BE2C (cell line): ENCODE measurements around the gene GNG4.

Source experiments
- DNase-seq: peaks from one replicate; pipeline ENCODE4 v3.0.0-alpha.2; 2020
- H3K27me3 ChIP-seq: fragments of 250-450 bp; sonication (Bioruptor Pico); 2 replicates; pipeline ENCODE4 v1.5.1; 2020; ENCODE audit warnings: mild to moderate bottlenecking
- H3K36me3 ChIP-seq: fragments of 250-450 bp; sonication (Bioruptor Pico); 2 replicates; pipeline ENCODE4 v1.5.1; 2020; ENCODE audit warnings: mild to moderate bottlenecking
- H3K4me1 ChIP-seq: fragments of 250-450 bp; sonication (Bioruptor Pico); 2 replicates; pipeline ENCODE4 v1.5.1; 2020
- H3K4me3 ChIP-seq: 2 replicates; pipeline ENCODE4 v1.5.1; 2011; ENCODE audit warnings: low read depth, low read length
- H3K9me3 ChIP-seq: fragments of 250-450 bp; sonication (Bioruptor Pico); 2 replicates; pipeline ENCODE4 v1.5.1; 2020
- CTCF ChIP-seq: IDR thresholded peaks from 2 replicates; pipeline ENCODE4 v1.5.1; 2012; ENCODE audit warnings: mild to moderate bottlenecking, low read depth, low read length

GNG4 gene

GRCh38 chr1:235669277-235669676 lies 19.7 kb upstream of the GNG4 start:
- Histone ChIP-seq H3K9me3 (no peaks in the 10 kb centered on the region), H3K4me1 (no peaks in the 10 kb centered on the region; the same call in 1 of the 2 replicates), H3K4me3 (no peak overlapping the region), H3K36me3 (no peaks in the 10 kb centered on the region), H3K27me3 (no peaks in the 10 kb centered on the region)
- DNase-seq, result no peak
- TF ChIP-seq CTCF, result no peak

GRCh38 chr1:235663628-235664027 lies 14.0 kb upstream of the GNG4 start:
- no peaks in the 10 kb centered on the region; the same call in 1 of the 2 replicates for H3K4me1 ChIP-seq
- H3K27me3 ChIP-seq, result no peaks in the 10 kb centered on the region
- H3K9me3 ChIP-seq, result no peaks in the 10 kb centered on the region
- H3K36me3 ChIP-seq, result no peaks in the 10 kb centered on the region
- no peak overlapping the region for H3K4me3 ChIP-seq
- no peak for DNase-seq
- no peak for TF ChIP-seq CTCF

- H3K4me3 ChIP-seq, result no peak overlapping the region
These were observed 12.0 kb upstream of the GNG4 start for GRCh38 chr1:235661568-235661967.

GRCh38 chr1:235659186-235659771 lies 9.7 kb upstream of the GNG4 start:
- DNase-seq, result no peak
- Histone ChIP-seq H3K9me3 (no peaks in the 10 kb centered on the region), H3K4me3 (no peak overlapping the region), H3K27me3 (no peaks in the 10 kb centered on the region), H3K4me1 (no peaks in the 10 kb centered on the region), H3K36me3 (no peaks in the 10 kb centered on the region)
- no peak for TF ChIP-seq CTCF

More at GRCh38 chr1:235661568-235661967, 12.0 kb upstream of the GNG4 start:
- Histone ChIP-seq H3K4me1 (no peaks in the 10 kb centered on the region), H3K9me3 (no peaks in the 10 kb centered on the region), H3K36me3 (no peaks in the 10 kb centered on the region), H3K27me3 (no peaks in the 10 kb centered on the region)
- DNase-seq, result no peak
- TF ChIP-seq CTCF, result no peak

GRCh38 chr1:235657747-235658526 lies 8.4 kb upstream of the GNG4 start:
- TF ChIP-seq CTCF, result no peak
- no peaks in the 10 kb centered on the region for H3K4me1 ChIP-seq
- H3K36me3 ChIP-seq, result no peaks in the 10 kb centered on the region
- H3K4me3 ChIP-seq, result no peak overlapping the region
- H3K9me3 ChIP-seq, result no peaks in the 10 kb centered on the region
- no peak for DNase-seq
- H3K27me3 ChIP-seq, result no peaks in the 10 kb centered on the region

GRCh38 chr1:235657269-235657668 lies 7.7 kb upstream of the GNG4 start:
- TF ChIP-seq CTCF, result no peak
- H3K27me3 ChIP-seq, result no peaks in the 10 kb centered on the region
- H3K36me3 ChIP-seq, result no peaks in the 10 kb centered on the region
- no peak for DNase-seq
- H3K4me3 ChIP-seq, result no peak overlapping the region
- no peaks in the 10 kb centered on the region for H3K9me3 ChIP-seq
- no peaks in the 10 kb centered on the region for H3K4me1 ChIP-seq
